Left renal cortex interstitium (tissue), 4 donors: ENCODE results near the gene OSBPL9. TPM values are rescaled to one million over a fixed set of nuclear protein-coding genes. Genes with fewer than 3 reads are reported as not detected.

Experiments used
- DNase-seq, 4 donors: peaks; one replicate each; pipeline ENCODE4 v3.0.0-alpha.2; 2013; ENCODE audit warnings: low read depth in 4 of 4, low spot score in 2 of 4, missing footprints in 1 of 4
- polyA plus RNA-seq, 4 donors: library from polyadenylated mRNA; unstranded; fragments of 120-200 nt; gene quantifications; one replicate each; pipeline ENCODE4 v1.2.1, GENCODE V29; 2013; ENCODE audit not compliant: insufficient read length in 4 of 4

The OSBPL9 gene
- polyA plus RNA-seq, 4 donors = 111 to 147 (median 133) TPM

DNA sequence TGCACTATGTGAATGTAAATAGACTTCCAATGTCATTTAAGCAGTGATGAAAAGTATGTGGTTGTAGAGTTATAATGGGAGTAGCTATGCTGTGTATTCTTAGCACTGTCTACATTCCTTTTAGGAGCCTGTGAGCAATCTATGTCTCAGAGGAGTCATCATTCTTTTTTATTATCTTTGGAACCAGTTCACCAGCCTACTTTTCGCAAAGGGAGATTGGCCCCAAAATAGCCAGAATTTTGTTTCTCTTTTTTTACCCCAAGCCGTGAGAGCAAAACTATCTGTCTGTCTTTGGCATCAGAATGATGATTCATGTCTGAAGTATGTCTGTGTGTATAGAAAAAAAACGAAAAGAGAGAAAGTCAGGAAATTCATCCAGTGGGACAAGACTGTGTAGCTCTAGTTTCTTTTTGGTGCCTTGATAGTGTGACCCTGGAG lies 44.2 kb downstream of the OSBPL9 start:
- peak in 2 of 4 donors; percentile 24 to 25 for DNase-seq

DNA sequence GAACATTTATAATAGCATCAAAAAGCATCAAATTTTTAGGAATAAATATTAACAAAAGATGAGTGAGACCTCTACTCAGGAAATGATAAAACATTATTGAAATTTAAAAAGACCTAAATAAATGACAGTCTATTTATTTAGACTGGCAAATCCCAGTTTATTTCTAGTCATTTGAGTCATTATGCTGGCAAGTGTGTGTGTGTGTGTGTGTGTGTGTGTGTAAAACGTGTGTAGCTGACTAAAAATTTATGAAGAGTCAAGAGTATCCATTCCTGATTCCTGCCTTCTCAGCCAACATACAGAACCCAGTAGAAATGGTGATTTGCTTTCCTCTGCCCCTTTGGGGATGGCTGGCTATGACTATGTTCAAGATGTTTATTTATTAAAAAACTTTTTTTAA lies 46.2 kb downstream of the OSBPL9 start:
- no peak for DNase-seq

DNA sequence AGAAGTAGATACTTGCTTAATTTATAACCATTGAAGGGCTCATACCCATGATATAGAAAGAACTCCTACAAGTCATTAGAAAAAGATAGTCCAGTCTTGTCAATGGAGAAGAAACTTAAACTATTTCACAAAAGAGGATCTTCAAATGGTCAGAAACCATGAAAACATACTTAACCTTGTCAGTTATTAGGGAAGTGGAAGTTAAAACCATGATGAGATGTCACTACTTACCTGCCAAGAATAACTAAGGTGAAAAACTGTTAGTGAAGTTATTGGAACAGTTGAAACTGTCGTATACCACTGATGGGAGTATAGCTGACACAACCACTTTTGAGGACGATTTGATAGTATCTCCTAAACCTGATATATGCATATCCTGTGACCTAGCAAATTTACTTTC lies 46.8 kb downstream of the OSBPL9 start:
- DNase-seq = no peak

DNA sequence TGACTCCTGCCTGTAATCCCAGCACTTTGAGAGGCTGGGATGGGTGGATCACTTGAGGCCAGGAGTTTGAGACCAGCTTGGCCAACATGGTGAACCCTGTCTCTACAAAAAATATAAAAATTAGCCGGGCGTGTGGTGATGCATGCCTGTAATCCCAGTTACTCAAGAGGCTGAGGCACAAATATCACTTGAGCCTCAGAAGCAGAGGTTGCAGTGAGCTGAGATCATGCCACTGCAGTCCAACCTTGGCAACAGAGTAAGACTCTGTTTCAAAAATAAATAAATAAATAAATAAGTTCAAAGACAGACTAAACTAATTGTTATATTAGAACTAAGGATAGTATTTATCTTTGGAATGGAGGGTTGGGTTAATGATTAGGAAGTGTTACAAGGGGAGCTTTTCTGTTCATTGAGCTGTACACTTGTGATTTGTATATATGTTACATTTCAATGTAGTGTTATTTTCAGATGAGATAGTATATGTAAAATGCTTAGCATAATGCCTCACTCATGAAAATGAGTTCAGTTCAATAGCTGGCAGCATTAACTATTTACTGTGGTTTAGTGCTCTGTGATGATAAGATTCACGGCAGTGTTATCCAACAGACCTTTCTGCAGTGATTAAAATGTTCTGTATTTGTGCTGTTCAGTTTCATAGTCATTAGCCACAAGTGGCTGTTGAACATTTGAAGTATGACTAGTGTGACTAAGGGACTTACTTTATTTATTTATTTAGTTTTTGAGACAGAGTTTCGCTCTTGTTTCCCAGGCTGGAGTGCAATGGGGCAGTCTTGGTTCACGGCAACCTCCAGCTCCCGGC lies 47.7 kb downstream of the OSBPL9 start:
- no peak for DNase-seq

DNA sequence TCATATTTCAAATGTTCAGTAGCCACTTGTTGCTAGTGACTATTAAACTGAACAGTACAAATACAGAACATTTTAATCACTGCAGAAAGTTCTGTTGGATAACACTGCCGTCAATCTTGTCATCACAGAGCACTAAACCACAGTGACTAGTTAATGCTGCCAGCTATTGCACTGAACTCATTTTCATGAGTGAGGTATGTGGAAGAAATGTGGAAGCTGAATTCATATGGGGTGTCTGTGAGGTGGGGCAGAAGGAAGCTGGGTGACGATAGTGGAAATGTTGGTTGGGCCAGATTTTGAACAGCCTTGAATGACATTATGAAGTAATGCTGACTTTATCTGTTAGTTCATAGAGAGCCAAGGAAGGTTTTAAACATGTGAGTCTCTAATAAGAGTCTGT lies 49.6 kb downstream of the OSBPL9 start:
- DNase-seq = no peak

DNA sequence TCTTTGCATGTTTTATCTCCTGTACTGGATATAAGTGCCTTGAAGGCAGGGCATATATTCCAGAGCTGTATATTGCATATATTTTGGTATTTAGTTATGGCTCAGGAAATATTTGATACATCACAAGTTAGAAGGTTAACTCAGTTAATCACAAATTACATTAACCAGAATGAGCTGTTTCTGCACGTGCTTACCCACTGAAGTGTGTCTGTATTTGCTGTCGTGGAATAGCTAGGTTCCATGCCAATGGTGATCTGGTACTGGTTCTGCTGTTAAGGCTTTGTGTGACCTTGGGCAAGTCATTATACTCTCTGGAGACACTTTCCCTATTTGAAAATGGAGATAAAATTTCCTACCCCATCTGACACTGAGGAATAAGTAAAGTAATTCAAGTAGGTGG lies 50.7 kb downstream of the OSBPL9 start:
- DNase-seq = no peak

DNA sequence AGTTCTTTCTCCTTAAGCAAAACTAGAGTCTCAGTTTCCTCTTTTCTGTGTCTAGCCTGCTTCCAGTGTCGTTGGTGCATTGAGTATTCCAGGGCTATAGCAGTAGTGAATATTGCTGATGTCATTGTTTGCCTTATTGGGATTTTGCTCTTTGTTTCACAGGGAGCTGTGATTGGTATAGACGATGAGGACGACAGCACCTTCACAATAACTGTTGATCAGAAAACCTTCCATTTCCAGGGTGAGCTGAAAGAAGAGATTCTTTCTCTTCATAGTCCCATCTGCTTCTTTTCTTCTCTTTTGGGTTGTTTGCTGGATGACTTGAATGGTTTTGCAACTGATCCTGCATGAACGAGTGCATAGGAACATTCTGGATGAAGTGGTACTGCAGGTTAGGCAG lies 52.4 kb downstream of the OSBPL9 start:
- DNase-seq = no peak

DNA sequence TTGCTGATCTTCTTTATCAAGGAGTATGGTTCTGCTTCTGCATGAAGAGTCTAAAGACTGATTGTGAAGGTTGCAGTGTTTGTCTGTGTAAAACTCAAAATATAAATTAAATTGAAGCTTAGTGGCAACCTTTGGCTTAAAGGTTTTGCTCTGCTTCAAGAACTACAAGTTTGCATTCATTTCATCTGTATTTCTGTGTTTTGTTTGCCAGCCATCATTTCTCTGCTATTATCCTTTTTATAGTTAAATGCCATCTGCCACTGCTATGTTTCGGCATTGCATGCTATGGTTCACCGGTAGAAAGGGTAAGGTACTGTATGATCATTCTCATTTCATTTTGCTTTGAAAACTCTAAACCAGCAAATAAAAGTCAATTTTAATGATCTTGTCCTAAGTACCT lies 52.9 kb downstream of the OSBPL9 start:
- DNase-seq = no peak

DNA sequence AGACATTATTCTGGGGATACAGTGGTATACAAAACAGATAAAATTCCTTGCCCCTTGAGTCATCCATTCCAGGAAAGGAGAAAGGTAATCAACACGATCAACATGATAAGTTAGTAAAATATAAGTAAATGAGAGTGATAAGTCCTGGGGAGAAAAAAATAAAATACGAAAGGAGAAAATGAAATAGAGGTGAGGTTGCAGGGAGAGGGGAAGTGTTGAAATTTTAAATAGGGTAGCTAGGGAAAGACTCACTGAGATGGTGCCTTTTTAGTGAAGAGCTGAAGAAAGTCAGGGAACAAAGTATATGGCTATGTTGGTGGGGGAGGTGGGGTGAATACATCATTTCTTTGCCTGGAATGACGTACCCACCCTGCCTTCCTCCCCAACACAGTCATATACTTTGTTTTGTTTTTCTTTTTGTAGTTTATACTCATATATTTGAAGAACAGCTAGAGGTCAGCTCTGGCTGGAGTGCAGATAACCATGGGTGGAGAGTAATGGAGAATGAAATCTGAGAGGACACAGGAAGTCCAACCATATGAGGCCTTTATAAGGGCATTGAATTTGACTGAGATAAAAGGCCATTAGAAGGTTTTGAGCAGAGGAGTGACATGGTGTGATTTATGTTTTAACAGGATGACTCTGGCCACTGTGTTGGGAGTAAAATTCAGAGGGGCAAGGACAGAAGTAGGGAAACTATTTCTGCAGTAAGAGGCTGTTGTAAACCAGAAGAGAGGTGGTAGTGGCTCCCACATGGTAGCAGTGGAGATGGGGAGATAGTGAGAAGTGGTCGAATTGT lies 54.8 kb downstream of the OSBPL9 start:
- DNase-seq = no peak

DNA sequence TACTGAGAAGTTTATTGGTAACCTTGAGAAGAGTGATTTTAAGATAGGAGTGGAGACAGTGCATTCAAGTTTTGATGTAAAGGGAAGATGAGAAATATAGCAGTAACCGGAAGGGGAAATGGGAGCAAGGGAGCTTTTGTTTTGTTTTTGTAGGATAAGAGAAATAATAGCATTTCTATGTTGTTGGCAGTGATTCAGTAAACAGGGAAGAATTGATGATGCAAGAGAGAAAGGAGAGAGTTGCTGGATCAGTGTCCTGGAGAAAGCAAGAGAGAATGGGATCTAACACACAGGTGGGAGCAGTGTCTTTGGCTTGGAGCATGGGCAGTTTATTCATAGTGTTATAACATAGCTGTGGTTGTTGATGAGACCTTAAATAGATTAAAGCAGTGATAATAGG lies 56.4 kb downstream of the OSBPL9 start:
- DNase-seq = no peak

DNA sequence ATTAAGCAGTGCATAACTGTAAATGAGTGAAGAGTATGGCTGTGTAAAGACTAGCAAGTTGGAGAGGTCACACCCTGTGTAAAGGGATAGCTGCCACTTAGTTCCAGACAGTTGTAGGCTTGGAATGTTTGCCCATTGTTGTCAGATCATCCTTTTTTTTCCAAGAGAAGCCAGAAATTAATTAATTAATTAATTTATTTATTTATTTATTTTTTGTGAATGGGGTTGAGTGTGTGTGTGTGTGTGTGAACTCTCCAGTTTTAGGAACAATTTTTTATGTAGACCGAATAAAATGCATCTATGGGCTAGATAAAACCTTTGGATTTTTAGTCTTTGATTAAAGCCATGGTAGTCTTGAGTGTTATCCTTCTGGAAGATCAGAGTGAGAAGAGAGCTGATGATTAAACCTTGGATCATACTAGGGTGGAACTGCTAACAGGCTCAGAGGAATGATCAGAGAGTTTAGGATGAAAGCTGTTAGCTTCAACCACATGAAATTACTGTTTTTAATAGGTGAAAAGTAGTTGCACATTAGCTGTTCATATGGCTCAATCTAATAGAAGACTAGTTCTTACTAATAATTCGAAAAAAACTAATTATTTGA lies 58.4 kb downstream of the OSBPL9 start:
- DNase-seq = no peak

DNA sequence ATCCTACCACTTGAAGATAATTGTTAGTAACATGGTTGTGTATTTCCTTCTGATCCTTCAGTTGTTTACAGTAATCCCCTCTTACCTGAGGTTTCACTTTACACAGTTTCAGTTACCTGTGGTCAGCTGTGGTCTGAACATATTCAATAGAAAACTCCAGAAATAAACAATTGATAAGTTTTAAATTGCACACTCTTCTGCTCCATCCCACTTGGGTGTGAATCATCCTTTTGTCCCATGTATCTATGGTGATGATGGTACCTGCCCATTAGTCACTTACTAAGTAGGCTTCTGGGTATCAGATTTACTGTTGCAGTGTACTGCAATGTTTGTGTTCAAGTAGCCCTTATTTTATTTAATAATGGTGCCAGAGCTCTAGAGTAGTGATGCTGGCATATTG lies 62.5 kb downstream of the OSBPL9 start:
- no peak for DNase-seq

DNA sequence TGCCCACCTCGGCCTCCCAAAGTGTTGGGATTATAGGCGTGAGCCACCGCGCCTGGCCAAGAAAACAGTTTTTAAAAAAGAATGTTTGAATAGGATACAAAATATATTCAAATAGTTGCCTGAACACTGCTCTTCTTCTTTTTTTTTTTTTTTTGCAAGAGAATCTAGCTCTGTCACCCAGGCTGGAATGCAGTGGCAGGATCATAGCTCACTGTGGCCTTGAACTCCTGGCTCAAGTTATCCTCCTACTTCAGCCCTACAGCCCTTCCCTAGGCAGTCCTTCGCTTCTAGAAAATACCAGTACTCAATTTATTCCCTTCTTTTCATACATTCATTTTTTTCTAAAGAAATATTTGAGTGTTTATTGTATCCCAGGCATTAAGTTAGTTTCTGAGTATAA lies 67.9 kb downstream of the OSBPL9 start:
- DNase-seq = no peak

DNA sequence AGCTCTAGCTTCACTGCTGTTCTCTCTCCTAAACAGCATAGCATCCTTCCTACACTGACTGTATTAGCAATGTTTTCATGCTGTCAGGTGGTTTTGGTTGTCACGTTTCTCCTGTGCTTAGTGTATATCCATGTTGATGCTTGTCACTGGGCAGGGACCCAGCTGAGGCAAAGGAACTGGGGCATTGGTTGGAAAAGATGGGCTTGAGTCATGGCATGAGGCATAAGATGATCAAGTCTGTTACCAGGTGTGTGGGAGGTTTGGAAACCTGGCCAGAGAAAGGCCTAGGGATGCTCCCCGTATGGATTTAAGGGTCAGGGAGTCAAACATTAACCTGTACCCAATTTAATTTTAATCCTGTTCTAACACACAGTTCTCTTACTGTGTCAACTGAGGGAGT lies 69.6 kb downstream of the OSBPL9 start:
- no peak for DNase-seq

DNA sequence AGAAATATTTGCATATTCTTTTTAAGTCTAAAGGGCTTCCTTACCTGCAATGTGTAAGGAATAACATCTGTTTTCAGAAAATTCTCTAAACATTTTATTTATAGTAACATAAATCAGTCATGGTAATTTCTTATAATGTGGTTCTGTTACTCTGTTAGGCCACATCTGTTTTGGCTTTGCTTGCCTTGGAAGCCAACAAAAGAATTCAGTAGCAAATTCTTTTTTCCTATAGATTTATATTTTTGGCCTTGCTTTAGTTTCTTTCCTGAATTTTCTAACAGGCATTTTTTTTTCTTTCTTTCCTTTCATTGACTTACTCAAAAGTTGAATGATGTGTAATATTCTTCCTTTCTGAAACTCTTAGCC lies 72.2 kb downstream of the OSBPL9 start:
- no peak for DNase-seq

DNA sequence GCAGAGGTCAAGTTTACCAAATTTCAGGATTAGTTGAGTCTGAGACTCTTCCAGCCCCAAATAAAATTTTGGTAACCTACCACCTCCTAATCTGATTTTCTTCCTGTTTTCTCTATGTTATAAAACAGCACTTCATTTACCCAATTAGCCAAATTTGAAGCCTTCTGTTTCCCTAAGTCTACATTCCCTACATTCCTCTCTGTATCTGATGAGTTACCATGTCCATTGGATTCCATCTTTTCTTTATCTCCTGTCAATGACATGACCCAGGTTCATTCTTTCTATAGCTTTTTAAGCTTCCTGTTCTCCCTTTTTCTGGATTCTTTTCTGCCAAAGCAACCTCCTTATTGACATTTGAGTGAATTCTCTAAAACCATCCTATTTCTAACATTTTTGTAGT lies 72.8 kb downstream of the OSBPL9 start:
- no peak for DNase-seq

DNA sequence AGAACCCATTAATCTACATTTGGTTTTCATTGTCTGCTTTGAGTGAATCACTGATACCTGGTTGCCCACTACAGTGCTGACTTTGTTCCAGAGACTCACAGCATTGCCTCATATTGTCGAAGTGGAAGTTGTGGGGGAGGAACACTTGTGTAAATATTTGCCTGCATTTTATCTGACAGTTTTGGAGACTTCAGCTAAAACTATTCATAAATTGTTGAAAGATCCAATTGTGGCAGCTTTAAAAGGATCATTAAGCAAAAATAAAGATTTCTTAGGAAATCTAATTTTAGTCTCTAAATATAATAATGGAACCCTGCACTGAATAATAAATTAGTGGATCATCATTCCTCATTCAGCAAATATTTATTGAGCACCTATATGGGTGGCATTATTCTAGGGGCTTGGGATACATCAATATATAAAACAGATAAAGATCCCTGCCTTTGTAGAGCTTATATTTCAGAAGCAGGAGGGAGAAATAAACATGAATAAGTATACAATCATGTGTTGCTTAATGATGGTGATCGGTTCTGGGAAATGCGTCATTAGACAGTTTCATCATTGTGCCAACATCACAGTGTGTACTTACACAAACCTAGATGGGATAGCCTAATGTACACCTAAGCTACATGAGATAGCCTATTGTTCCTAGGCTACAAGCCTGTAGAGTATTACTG lies 73.5 kb downstream of the OSBPL9 start:
- DNase-seq = no peak

DNA sequence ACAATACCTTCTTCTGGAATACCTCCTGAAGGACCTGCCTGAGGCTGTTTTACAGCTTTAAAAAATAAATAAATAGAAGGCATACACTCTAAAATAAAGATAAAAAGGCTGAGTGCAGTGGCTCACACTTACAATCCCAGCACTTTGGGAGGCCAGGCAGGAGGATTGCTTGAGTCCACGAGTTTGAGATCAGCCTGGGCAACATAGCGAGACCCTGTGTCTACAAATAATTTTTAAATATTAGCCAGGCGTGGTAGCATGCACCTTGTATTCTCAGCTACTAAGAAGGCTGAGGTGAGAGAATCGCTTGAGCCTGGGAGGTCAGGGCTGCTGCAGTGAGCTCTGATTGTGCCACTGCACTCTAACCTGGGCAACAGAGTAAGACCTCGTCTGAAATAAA lies 75.0 kb downstream of the OSBPL9 start:
- no peak for DNase-seq

DNA sequence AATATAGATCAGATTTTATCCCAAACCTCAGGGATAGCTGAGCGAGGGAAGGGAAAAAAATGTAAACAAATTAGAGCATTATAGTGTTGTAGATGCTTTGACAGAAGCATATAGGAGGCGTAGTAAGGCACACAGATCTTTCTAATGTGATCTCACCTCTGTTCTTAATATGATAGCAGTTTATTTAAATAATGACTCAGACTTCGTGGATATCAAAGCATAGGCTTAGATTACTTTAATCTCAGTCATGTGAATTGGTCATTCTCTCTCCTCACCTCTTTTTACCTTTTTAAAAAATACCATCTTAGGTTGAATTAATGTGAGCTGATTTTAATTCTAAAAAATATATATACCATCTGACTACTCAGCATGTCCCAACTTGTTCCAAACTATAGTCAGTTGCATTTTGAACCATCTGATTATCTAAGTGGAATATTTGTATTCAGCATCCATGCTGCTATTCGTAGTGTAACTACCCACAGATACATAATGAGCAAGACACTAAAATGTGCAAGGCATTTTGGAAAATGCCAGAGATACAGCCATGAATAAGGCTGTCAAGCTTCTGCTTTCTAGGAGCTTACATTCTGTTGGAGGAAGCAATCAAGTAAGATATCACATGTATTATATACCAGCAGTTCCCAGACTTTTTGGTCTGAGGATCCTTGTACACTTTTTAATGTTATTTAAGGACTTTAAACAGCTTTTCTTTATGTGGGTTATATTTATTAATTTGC lies 76.7 kb downstream of the OSBPL9 start:
- no peak for DNase-seq

DNA sequence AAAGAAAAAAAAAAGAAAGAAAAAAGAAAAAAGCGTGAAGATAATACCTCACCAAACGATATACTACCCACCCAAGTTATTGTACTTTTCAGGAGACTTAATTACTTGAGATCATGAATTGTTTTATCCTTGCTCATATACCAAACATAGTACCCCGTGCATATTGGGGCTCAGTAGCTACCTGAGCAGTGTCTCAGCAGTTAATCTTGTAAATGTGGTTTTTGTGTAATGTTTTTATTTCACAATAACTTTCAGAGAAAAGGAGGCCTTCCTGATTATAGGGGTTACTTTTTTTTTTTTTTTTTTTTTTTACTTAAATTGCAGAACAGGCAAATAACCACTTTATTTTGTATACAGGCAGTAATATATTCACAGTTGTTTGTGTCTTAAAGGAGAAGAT lies 80.3 kb downstream of the OSBPL9 start:
- no peak for DNase-seq
